HG03045 (cell line): Measurements from ENCODE around the gene SLC7A10.
"Not testable (repeated sequence)": the region's sequence is repeated elsewhere in the genome, so short reads cannot be mapped to it uniquely, and the experiment has no call there.

Experiments
- ATAC-seq: cut with Tn5 transposase; IDR thresholded peaks from one replicate; pipeline ENCODE4 v1.9.1; 2021; ENCODE audit warnings: mild to moderate bottlenecking, moderate library complexity; ENCODE audit not compliant: unreplicated experiment

The SLC7A10 gene

GRCh38 chr19:33187183-33187540, 38.5 kb downstream of the SLC7A10 start:
- ATAC-seq = no peak

GRCh38 chr19:33186431-33187182, 39.0 kb downstream of the SLC7A10 start:
- no peak for ATAC-seq

GRCh38 chr19:33177417-33177979, 48.2 kb downstream of the SLC7A10 start:
- peak; percentile 16 for ATAC-seq

GRCh38 chr19:33176670-33177416, 48.8 kb downstream of the SLC7A10 start:
- peak; percentile 83 for ATAC-seq

- peak; percentile 1 for ATAC-seq
Observed at GRCh38 chr19:33175886-33176669, 49.6 kb downstream of the SLC7A10 start.

DNA sequence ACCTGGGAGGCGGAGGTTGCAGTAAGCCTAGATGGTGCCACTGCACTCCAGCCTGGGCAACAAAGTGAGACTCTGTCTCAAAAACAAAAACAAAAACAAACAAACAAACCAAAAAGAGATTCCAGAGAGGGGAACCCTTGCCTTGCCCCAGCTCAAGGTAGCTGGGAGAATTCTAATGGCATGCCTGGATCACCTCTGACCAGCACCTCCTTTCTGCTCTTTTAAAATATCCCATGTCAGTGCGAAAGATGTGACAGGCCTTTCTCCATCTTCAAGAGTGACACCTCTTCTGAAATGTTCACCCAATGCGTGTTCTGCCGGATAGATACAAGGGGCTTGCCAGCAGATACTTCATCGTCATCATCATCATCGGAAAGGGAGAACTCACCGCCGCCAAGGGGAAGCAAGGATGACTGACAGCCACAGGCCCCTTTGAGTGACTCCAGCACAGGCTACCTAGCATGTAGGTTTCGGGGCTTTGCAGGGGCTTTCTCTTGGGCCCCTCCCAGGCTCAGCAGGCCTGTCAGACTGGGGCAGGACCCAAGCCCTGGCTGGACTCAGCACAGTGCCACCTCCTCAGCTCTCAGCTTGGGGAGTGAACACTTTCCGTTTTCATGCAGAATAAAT, 50.4 kb downstream of the SLC7A10 start:
- no peak for ATAC-seq

GRCh38 chr19:33174186-33174585, 51.5 kb downstream of the SLC7A10 start:
- no peak for ATAC-seq

- ATAC-seq = no peak
Observed at GRCh38 chr19:33171916-33172359, 53.7 kb downstream of the SLC7A10 start.

DNA sequence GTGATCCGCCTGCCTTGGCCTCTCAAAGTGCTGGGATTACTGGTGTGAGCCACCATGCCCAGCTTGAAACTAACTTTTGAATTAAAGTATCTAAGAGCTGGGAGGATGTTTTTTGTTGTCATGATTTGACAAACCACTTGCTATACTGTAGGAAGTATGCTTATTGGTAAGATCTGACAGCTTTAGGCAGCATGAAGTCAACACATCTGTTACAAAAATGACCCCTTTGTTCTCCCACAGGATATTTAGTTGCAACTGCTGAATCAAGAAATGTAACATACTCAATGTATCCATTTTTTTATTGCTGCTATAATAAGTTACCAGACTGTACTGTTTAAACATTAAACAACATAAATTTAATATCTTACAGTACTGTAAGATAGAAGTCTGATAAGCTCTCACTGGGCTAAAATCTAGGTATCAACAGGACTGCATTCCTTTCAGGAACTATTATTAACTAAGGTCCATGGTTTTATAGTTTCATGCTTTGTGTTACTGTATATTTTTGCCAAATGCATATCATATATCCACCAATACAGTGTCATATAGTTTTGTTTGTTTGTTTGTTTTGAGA, 54.3 kb downstream of the SLC7A10 start:
- no peak for ATAC-seq

DNA sequence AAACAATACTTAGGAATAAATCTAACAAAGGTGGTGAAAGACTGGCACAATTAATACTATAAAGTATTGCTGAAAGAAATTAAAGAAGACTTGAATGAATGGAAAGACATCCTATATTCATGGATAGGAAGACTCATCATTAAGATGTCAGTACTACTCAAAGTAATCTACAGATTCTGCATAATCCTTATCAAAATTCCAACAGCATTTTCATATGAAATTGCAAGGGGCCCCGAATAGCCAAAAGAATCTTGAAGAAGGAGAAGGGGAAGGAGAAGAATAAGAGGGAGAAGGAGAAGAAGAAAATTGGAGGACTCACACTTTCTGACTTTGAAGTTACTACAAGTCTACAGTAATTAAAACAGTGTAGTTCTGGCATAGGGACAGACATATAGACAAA, 57.1 kb downstream of the SLC7A10 start:
- no peak for ATAC-seq

DNA sequence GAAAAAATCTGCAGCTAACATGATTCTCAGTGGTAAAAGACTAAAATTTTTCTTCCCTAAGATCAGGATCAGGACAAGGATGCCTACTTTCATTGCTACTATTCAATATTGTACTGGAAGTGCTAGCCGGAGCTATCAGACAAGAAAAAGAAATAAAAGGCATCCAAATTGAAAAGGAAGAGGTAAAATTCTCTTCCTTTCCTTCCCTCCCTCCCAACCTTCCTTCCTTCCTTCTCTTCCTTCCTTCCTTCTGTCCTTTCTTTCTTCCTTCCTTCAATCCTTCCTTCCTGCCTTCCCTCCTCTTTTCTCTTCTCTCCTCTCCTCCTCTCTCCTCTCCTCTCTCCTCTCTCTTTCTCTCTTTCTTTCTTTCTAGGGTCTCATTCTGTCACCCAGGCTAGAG, 58.2 kb downstream of the SLC7A10 start:
- no peak for ATAC-seq

DNA sequence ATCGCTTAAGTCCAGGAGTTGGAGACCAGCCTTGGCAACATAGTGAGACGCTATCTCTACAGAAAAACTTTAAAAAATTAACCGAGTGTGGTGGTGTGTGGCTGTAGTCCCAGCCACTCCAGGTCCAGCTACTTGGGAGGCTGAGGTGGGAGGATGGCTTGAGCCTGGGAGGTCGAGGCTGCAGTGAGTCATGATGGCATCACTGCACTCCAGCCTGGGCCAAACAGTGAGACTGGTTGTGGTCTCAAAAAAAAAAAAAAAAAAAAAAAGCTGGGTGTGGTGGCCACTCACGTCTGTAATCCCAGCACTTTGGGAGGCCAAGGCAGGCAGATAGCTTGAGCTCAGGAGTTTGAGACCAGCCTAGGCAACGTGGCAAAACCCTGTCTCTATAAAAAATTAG, 59.6 kb downstream of the SLC7A10 start:
- ATAC-seq = not testable (repeated sequence)

DNA sequence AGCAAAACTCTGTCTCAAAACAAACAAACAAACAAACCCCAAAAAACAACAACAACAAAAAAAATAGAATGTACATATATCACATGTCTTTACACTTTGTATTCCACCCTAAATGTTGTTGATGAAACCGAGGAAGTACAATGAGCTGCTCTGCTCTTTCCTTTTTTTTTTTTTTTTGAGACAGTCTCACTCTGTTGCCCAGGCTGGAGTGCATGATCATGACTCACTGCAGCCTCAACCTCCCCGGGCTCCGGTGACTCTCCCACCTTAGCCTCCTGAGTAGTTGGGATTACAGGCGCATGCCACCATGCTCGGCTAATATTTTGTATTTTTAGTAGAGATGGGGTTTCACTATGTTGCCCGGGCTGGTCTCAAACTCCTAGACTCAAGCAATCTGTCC, 62.2 kb downstream of the SLC7A10 start:
- no peak for ATAC-seq

GRCh38 chr19:33161201-33161600, 64.4 kb downstream of the SLC7A10 start:
- no peak for ATAC-seq

DNA sequence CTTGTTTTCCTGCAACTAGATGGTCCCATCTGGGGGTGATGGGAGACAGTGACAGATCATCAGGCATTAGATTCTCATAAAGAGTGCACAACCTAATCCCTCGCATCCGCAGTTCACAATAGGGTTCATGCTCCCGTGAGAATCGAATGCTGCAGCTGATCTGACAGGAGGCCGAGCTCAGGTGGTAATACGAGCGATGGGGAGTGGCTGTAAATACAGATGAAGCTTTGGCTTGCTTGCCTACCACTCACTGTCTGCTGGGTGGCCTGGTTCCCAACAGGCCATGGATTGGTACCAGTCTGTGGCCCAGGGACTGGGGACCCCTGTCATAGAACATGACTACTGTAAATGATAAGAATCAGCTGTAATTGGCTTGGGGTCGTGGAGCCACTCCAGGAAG, 65.8 kb downstream of the SLC7A10 start:
- no peak for ATAC-seq

DNA sequence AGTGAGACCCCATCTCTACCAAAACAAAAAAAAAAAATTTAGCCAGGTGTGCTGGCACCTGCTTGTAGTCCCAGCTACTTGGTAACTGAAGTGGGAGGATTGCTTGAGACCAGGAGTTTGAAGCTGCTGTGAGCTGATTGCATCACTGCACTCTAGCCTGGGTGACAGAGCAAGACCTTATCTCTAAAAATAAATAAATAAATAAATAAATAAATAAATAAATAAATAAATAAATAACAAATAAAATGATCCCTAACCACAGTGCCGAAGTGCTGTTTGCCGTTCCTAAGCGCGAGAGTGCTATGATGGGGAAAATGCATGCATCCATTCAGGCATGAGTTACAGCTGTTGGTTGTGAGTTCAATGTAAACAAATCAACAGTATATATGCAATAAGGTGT, 66.5 kb downstream of the SLC7A10 start:
- no peak for ATAC-seq
